ENCODE measurements around the gene OR10A3.

The OR10A3 gene

DNA sequence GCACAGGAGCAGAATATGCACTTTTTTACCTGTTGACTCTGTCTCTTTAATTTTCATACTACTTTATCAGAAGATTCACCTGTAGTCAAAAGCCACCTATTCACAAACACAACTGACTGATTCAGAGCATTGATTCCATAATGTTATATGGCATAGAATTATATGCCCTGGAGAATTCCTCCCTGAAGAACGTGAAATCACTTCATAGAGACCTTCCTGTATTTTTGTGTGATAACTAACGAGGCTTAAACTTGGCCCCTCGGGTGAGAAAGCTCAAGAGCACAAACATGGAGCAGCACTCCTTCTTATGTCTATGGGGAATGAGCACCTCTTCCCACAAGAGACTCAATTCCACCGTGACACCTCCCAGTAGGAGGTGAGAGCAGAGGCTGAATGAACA, 10.3 kb downstream of the OR10A3 start, which contains the start of gene OR10A6:
Gene OR10A6, minus strand, starts transcription at position 101 of the 400 bp plus-strand sequence. CDS start 2,606 bp downstream, outside the sequence.
- FAIRE-seq: no peak

DNA sequence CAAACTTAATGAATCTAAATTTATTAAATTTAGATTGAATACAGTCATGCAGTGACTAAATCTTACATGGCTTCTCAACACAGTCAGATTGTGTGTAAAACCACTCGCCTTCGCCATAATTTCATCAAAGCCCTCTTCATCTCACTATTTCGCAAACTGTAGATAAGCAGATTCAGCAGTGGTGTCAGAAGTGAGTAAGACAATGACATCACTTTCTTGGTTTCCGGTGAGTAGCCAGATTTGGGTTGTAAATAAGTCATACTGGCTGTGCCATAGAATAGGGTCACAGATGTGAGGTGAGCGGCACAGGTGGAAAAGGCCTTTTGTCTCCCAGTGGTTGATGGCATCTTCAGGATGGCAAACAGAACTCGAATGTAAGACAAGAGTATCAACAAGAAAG, 13.9 kb downstream of the OR10A3 start:
- FAIRE-seq: no peak

DNA sequence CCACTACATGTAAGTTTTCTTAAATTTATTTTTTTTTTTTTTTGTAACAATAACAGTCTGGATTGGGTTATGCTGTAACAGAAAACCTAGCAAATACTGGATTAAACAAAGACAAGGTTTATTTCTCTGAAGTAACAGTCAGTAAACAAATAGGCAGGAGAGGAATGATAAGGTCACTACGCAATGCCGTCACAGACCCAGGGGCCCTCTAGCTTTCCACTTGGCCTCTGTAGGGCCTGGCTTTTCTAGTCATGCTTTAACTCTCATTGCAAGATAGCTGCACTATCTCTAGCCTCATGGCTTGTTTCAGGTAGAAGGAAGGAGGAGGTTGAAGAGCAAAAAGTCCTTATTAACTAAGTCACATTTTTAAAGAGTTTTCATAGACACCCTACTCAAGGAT, 17.0 kb downstream of the OR10A3 start:
- FAIRE-seq: no peak

DNA sequence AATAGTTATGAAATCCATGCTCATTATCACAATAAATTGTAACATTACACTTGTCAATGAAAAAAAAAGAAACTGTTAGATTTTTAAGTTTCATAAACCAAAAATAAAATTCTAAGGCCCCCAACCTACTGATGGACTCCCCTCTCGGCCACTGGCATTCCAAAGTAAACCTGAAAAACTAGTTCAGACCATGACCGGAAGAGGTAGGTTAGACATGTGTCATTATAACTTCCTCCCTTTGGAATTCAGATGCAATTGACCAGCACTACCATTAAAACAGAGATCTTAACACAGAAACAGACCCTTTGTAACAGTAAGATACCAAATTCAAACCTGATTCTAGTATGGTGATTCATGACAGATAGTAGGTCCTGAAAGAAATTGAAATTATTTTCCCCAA, 23.4 kb downstream of the OR10A3 start:
- FAIRE-seq: no peak

DNA sequence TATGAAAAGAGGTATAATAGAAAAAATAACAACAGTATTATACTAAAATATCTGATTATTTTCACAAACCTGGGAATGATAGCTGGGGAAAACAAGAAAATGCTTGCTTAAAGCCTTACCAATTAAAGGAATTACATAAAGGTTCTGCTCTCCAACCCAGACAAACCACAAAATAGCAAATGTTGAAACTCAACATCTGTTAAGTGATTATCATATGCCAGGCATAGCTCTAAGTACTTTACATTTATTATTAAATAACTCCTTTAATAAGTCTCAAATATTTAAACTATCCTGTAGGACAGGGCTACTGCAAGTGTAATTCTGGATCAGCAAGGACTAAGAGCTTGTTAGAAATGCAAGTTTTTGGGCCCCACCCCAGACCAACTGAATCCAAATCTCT, 30.5 kb downstream of the OR10A3 start:
- no peak for FAIRE-seq

DNA sequence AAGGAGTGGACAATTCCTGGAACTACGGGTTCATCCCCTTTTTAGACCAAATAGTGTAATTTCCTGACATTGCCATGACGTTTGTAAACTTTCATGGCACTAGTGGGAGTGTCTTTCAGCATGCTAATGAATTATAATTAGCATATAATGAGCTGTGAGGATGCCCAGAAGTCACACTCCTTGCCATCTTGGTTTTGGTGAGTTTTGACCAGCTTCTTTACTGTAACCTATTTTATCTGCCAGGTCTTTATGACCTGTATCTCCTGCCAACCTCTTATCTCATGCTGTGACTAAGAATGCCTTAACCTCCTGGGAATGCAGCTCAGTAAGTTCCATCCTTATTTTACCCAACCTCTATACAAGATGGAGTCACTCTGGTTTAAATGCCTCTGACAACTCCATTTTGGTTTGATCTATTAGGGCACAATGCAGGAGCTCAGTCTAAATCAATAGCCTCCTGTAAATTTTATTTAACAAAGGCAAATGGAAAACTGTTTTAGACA, 31.2 kb downstream of the OR10A3 start:
- no peak for FAIRE-seq

DNA sequence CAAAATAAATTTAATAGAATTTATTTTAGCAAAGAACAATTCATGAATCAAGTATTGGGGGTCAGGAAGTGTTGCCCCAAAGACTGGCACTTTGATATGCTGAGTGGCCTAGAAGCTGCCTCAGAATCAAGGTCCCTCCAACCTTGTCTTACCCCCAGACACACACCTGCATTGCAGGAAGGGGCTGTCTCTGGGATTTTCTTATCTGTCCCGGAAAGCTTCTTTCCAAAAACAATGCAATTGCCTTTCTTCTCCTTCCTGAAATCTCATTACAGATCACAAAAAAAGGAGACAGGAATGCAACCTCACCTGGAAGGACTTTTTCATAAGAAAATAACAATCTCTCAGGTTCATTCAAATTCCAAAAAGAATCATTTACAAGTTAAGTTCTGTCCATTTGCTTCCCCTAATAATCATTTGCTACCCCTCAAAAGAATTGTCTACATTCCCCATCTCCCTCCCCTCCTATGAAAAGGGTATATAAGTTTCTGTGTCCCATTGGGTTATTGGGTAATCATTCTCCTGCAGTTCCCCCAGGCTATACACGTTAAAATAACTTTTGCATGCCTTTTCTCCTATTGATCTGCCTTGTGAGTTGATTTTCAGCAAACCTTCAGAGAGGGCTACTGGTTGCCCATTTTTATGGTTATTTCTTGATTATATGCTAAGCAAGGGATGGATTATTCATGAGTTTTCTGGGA, 31.8 kb downstream of the OR10A3 start:
- FAIRE-seq: no peak

DNA sequence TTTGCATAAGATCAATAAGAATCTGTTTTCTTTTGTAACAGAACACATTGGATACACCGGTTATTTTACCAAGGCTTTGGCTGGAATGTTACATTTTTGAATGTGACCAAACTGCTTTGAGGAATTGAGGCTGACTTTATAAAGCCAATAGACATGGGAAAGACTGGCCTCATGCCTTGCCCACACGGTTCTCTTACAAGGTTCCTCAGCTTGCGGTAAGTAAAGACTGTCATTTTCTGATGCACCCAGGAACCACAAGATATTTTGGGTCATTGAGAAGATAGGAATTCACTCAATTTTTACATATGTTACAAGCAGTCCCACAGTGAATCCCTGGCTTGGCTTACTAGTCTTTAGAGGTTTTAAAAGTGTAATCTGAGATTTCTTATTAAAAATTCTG, 34.4 kb downstream of the OR10A3 start:
- no peak for FAIRE-seq

DNA sequence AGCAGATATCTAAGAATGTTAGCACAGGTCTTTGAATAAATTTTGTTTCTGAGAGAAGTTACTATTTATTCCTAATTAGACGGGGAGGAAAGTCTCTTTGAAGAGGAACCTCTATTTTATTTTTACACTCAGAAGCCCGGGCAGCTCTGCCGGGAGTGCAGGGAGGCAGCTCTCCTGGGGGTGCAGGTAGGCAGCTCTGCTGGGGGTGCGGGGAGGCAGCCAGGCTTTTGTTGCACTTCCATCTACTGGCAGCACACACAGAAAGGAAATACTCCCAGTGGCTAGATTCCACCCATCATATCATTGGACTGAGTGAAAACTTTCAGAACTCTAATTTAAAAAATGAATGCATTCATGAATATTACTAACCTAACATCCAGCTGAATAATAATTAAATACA, 35.0 kb downstream of the OR10A3 start:
- no peak for FAIRE-seq

DNA sequence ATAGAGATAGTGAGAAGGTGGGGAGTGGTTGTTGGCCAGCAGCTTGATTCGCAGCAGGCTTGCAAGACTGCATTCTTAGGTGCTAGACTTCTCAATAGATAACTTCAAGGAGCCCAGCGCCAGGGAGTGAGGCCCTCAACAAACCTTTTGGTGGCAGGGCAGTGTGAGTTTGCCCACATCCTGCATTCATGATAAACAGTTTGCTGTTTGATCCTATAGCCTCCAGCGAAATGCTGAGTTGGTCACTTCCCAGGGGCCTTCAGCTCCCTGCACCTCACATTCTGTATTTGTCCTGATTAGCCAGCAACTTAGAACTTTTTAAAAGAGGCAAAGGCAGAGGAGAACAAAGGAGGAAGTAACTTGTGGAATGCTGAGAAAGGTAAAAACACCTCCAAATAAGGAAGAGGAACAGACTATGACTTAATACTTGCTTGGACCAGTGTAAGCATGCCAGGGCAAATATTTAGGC, 35.5 kb downstream of the OR10A3 start:
- no peak for FAIRE-seq

DNA sequence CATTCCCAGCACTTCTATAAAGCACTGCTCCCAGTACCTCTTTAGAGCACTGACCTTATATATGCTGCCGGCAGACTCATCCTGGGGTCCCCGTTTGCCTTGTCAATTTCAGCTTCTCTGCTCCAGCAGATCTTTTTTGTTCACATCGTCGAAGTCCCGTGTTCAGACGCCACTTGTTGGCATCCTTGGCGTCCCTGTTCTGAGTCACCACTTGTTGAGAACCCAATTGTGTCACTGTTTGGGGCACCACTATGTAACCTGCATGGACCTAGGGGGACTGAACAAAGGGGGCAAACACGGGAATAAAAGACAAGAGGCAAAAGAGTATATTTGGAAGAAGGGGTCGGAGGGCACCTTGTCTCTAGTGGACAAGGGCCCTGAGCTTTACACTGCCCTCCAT, 36.0 kb downstream of the OR10A3 start:
- FAIRE-seq: no peak

DNA sequence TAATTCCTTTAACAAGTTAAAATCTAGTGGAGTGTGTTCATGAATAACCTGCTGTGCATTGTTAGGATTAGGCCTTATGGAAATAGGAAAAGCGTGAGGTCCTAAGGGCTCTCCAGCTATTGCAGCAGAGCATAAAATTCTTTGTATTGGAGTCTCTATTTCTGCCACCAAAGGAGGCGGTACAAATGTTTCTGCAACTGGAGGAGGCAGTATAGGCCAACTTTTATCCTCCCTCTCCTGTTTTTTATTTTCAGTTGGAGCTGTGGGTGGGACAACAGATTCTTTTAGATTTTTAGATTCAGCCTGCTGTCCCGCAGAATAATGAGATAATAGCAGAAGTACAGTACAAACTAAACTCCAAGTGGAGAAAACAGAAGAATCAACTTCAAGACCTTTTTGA, 36.6 kb downstream of the OR10A3 start:
- no peak for FAIRE-seq

DNA sequence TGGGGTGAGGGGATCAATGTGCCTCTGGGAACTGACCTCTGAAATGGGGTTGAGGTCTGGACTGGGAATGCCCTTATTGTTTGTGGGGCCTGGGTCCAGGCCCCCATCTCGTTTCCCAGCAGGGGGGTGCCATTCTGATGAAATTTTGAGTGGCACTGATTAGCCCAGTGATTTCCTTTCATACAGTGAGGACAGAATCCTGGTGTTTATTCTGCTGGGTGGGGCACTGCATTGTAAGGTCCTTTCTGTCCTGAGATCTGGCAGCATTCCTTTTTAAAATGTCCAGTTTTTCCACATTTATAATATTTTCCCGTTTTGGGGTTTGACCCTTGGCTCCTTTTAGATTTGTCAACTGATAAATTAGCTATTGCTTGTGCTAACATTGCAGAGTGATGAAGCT, 37.6 kb downstream of the OR10A3 start:
- no peak for FAIRE-seq

DNA sequence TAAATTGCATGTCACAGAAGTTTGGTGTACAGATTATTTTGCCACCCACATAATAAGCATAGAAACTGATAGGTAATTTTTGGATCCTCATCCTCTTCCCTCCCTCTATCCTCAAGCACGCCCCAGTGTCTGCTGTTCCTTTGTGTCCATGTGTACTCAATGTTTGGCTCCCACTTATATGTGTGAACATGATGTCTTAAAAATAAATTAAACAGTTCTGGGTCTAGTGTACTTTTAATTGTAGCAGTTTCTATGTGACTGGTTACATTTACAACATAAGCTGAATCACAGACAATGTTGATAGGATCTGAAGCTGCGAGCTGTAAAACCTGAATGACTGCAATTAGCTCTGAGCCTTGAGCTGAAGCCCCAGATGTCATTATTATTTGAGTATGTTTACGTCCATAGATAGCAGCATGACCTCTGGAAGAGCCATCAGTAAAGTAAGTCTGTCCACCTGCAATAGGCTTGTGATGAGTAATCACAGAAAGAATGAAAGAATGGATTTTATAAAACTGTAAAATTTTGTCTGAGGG, 40.1 kb downstream of the OR10A3 start:
- FAIRE-seq: no peak

DNA sequence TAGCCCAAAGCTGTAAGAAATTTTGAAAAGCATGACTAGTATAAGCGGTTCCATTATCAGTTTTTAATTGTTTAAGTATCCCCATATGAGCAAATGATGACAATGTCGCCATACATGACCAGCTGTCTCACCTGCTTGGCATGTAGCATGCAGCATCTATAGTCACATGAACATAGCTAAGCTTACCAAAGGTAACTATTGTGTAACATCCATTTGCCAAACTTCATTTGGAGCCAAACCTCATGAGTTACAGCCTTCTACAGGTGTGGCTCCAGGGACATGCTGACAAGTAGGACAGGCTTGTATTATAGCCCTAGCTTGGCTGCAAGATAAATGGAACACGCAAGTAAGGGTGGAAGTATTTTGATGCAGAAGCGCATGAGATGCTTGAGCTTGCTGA, 40.8 kb downstream of the OR10A3 start:
- no peak for FAIRE-seq

DNA sequence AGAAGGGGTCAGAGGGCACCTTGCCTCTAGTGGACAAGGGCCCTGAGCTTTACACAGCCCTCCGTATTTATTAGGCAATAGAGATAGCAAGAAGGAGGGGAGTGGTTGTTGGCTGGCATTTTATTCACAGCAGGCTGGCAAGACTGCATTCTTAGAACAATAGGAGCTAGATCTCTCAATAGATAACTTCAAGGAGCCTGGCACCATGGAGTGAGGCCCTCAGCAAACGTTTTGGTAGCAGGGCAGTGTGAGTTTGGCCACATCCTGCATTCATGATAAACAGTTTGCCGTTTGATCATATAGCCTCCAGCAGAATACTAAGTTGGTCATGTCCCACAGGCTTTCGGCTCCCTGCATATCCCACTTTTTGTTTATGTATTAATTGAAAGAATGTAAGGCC, 42.1 kb downstream of the OR10A3 start:
- FAIRE-seq: no peak

DNA sequence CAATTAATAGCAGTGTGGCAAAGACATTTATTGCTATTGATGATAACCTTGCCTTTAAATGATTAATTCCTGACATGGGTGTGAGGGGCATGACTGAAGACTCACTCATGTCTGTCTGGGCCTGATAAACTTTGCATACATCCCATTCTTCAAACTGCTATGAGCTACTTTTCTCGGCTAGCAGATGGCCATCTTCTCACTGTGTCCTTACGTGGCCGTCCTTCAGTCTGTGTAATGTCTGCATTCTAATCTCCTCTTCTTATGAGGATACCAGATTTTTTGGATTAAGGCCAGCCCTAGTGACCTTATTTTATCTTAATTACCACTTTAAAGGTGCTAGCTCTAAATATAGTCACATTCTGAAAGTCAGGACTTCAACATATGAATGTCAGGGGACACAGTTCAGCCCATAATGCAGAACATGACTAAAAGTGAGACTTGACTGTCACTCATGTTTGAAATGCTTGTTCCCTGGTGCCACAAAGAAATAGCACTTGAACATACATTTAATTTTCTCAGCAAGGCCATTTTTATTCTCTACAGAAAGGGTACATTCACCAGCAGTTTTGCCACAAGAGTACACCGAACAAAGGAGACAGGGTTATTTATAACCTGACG, 42.7 kb downstream of the OR10A3 start:
- FAIRE-seq: no peak

DNA sequence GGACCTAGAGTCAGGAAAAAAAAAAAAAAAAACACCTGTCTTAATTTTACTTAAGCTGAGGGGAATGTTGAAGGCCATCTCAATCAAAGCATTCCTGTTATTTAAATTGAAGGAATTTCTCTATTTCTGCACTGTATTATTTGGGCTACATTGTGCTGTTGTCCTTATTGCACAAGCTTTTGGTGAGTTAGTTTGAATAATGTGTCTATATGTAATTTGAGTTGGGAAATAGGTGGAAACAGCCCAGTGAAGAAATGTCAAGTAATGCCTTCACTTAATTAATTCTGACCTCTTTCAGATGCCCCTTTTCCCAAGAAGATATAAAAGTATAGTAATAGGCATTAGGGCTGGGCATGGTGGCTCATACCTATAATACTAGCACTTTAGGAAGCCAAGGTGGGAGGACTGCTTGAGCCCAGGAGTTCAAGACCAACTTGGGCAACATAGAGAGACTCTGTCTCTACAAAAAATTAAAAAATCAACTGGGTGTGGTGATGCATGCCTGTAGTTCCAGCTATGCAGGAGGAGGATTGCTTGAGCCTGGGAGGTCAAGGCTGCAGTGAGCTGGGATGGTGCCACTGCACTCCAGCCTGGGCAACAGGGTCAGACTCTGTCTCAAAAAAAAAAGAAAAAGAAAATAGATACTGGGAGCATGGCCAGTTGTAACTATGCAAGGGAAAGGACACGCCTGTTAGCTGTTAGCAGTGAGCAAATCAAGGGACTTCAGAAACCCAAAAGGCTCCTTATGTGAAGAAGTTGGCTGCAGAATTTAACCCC, 45.3 kb downstream of the OR10A3 start:
- FAIRE-seq: no peak

DNA sequence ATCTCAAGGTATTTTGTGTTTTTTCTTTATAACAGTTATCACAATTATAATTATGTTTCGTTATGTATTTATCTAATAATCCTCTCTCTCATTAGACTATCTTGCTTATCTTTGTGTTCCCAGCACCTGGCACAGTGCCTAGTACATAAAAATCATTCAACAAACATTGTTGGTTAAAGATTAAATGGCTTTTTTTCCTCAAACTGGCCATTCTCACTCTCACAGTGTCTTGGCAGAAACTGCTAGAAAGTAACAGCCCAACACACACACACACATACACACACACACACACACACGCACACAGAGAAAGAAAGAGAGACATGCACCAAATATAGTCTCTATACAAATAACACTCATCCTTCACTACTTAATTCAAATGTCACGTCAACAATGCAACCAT, 47.3 kb downstream of the OR10A3 start:
- no peak for FAIRE-seq

DNA sequence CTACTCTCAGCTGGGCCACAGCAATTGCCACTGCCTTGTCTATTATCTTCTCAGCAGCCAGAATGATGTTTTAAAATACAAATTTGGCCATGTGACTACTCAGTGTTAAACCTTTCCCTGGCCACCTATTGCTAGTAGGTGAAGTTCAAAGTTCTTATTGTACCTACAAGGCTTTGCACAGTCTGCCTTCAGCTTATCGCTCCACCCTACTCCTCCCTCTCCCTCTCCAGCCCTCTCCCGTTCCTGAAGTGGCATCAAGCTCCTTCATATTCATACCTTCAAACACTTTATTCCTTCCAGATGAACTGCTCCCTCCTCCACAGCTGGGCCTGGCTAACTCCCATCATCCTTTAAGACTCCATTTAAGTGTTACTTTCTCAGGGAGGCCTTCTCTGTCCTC, 47.7 kb downstream of the OR10A3 start:
- FAIRE-seq: no peak

DNA sequence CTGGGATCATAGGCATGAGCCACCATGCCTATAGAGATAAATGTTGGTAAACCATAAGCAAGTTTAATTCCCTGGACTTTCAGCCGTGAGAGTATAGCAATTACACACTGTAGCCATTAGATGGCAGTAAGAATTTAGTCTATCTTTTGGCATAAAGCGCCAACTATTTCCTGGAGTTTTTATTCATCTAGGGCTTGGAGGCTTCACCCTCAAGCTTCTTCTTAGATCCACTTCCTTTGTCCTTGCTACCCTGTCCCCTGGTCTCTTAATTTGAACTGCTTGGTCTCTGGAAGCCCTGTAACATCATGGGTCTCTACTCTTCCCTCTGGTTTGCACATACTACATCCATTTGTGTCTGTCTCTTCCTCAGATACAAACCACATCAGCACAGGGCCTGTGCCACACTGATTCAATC, 48.7 kb downstream of the OR10A3 start:
- peak; percentile 86 for FAIRE-seq

DNA sequence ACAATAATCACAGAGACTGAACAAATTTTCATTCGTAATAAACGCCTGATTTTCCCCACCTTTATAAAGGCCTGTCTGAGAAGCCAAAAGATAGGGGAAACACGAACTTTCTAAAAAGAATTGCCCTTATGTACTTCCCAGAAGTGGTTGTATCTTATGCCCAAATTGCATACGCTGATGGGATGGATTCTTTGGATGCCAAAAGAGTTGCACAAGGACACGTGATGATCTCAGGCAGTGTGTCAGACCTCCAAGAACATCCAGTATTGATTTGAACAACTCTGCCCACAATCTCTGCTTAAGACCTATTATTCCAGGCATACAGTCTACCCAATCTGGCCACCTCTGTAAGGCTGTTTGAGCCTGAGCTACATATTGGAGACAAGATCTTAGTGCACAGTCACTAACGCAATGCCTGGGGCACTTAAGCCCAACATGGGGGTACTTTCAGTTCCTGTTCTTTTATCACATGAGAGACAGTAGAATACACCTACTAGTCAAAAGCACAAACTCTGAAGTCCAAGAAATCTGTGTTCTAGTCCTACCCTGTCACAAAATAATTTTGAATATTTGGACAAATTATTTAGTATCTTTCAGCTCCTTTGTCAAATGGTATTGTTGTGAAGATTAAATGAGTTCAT, 49.3 kb downstream of the OR10A3 start:
- FAIRE-seq: no peak

Data from A204.1 (cell line).